ENCODE results near the gene LATS1. TPM values are rescaled to one million over a fixed set of nuclear protein-coding genes. Genes with fewer than 3 reads are reported as not detected.
A peak's percentile ranks its signal among the peaks of the same experiment; 100 is the strongest.

Gene LATS1
- total RNA-seq (2022): 20.0 and 20.7 TPM in 2 replicates
- percentile 74 among the genes with signal in this experiment for Bru-seq, nascent RNA
- percentile 77 among the genes with signal in this experiment for BruChase-seq, experiment 1, labeled RNA remaining after a 6-hour chase
- percentile 82 among the genes with signal in this experiment for BruChase-seq, experiment 2, labeled RNA remaining after a 2-hour chase
- long read RNA-seq, full-length matches to known transcripts: 3 of 4 reads
- long read RNA-seq, partial matches to known transcripts: 0 of 4 reads
- long read RNA-seq, other reads (novel, unspliced or antisense): 1 of 4 reads

DNA sequence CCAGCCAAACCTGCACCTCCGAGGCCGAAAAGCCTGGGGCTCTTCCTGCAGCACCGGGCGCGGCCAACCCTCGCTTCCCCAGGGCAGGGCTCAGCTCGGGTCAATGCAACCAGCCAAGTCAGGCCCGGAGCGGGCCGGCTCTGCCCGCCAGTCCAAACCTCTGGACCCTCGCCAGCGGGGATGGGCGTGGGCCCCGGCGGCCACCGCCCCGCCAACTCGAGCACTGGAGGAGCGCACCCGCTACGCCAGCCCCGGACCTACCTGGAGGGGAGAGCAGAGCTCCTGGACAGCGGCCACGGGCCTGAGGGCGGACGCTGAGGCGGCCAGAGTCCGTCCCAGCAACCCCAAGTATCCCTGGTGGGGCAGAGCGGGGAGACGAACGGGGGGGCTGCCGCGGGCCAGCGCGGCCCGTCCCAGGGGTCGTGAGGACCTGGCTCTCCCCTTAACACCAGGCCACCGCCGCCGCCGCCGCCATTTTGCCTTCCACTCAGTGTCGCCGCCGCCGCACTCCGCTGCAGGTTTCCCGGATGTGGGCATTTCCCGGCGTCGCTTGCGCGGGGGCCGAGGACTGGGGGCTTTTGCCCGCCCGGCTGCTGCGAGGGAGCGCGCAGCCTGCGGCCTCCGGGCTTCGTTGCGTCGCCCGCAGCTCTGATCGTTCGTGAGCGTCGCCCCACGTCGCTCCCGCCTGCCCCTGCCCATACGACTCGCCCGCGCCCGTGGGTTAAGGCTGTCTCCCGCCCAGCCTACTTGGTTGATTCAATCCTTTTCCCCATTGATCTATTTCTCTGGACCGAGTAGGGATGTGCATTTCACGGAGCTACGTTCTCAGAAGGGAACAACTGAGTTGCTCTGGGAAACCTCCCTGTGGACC, at the start of gene LATS1:
LATS1 (minus strand) TSS at position 514 of the 871 bp plus-strand sequence. CDS start 15,975 bp downstream, outside the sequence.
- H3K36me3 Mint-ChIP-seq (ENCODE audit: insufficient read depth, unreplicated experiment): peaks cover 17% of the 10 kb centered on the region
- peak within 1 kb of the TSS; percentile 95 for H3K4me3 Mint-ChIP-seq (ENCODE audit: low read depth, unreplicated experiment)
- BruUV-seq (replicated peaks): no TSS peak
- CTCF ChIA-PET: interaction anchor here (0.7 kb wide), 1 partner anchor 113 kb away, joined by 3 read pairs; no protein-coding TSS in a partner anchor
- no peaks in the 10 kb centered on the region for H3K9me3 Mint-ChIP-seq (ENCODE audit: low read depth, unreplicated experiment)
- TF ChIP-seq, protein P1, sequence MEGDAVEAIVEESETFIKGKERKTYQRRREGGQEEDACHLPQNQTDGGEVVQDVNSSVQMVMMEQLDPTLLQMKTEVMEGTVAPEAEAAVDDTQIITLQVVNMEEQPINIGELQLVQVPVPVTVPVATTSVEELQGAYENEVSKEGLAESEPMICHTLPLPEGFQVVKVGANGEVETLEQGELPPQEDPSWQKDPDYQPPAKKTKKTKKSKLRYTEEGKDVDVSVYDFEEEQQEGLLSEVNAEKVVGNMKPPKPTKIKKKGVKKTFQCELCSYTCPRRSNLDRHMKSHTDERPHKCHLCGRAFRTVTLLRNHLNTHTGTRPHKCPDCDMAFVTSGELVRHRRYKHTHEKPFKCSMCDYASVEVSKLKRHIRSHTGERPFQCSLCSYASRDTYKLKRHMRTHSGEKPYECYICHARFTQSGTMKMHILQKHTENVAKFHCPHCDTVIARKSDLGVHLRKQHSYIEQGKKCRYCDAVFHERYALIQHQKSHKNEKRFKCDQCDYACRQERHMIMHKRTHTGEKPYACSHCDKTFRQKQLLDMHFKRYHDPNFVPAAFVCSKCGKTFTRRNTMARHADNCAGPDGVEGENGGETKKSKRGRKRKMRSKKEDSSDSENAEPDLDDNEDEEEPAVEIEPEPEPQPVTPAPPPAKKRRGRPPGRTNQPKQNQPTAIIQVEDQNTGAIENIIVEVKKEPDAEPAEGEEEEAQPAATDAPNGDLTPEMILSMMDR (IDR thresholded peaks at IDR 0.05; ENCODE audit: unreplicated experiment): no peak
- H3K27ac Mint-ChIP-seq (ENCODE audit: unreplicated experiment): peak within 1 kb of the TSS; percentile 86
- no peaks in the 10 kb centered on the region for H3K27me3 Mint-ChIP-seq (ENCODE audit: unreplicated experiment)
- intact Hi-C loops (cut with micrococcal nuclease; ENCODE audit: unreplicated experiment): no loop called here
- peak; percentile 84 for DNase-seq
- H3K4me1 Mint-ChIP-seq (ENCODE audit: low read depth, unreplicated experiment): no peaks in the 10 kb centered on the region

DNA sequence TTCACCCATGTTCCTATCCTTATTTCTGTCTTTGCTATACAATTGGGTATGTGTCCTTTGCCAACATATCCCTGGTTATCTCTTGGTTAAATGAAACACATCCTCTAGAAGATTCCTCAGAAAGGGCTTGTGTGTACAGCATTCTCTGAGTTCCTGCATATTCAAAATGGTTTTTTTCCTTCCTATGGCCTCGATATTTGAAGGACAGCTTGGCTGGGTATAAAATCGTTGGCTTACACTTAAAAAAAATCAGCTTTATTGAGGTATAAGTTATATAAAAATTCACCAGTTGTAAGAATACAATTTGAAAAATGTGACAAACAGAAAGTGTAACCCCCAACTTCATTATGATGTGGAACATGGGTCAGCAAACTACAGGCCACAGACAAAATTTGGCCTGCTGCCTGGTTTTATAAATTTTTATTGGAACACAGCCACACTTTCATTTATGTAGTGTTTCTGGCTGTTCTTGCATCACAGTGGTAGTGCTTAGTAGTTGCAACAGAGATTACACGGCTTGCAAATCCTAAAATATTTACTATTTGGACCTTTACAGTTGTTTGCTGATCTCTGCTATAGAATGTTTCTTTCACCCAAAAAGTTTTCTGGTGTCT, 48.4 kb upstream of the LATS1 start:
- intact Hi-C loops (cut with micrococcal nuclease; ENCODE audit: unreplicated experiment): no loop called here
- TF ChIP-seq, protein P1 (IDR thresholded peaks at IDR 0.05; ENCODE audit: unreplicated experiment): no peak
- CTCF ChIA-PET: no interaction called here

GRCh38 chr6:149763866-149764265, 46.0 kb upstream of the LATS1 start:
- CTCF ChIA-PET: interaction anchor here (0.6 kb wide), 1 partner anchor 80 kb away, joined by 3 read pairs; no protein-coding TSS in a partner anchor
- TF ChIP-seq, protein P1 (IDR thresholded peaks at IDR 0.05; ENCODE audit: unreplicated experiment): no peak
- H3K27ac Mint-ChIP-seq (ENCODE audit: unreplicated experiment): no peak overlapping the region
- H3K4me1 Mint-ChIP-seq (ENCODE audit: low read depth, unreplicated experiment): peaks cover 9% of the 10 kb centered on the region
- H3K4me3 Mint-ChIP-seq (ENCODE audit: low read depth, unreplicated experiment): no peak overlapping the region
- no peaks in the 10 kb centered on the region for H3K27me3 Mint-ChIP-seq (ENCODE audit: unreplicated experiment)
- no peak for DNase-seq
- H3K36me3 Mint-ChIP-seq (ENCODE audit: insufficient read depth, unreplicated experiment): peaks cover 13% of the 10 kb centered on the region
- BruUV-seq (replicated peaks): no TSS peak
- H3K9me3 Mint-ChIP-seq (ENCODE audit: low read depth, unreplicated experiment): peaks cover 6% of the 10 kb centered on the region
- intact Hi-C loops (cut with micrococcal nuclease; ENCODE audit: unreplicated experiment): no loop called here

More for the DNA sequence above, 48.4 kb upstream of the LATS1 start:
- no TSS peak for BruUV-seq (replicated peaks)
- Mint-ChIP-seq H3K27me3 (ENCODE audit: unreplicated experiment) (no peaks in the 10 kb centered on the region), H3K4me3 (ENCODE audit: low read depth, unreplicated experiment) (no peak overlapping the region), H3K36me3 (ENCODE audit: insufficient read depth, unreplicated experiment) (peaks cover 20% of the 10 kb centered on the region), H3K27ac (ENCODE audit: unreplicated experiment) (peak overlapping the region; percentile 61), H3K9me3 (ENCODE audit: low read depth, unreplicated experiment) (peaks cover 6% of the 10 kb centered on the region), H3K4me1 (ENCODE audit: low read depth, unreplicated experiment) (peaks cover 9% of the 10 kb centered on the region)
- no peak for DNase-seq

DNA sequence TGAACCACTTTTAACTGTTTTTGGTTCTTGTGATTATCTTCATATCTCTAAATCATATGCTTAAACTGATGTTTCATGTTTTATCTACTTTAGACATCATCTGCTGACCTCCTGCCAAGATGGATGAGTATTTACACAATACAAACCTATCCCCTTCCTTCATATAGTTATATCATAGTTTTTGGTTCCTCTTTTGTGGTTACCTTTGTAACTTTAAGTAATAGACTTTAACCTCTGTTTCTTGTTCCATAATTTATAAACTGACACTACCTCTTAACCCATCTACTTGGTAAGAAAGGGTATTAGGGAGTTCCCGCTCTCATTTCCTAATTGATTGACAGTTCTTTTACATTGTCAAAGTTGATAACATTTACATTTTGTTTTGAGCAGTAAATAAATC, 43.5 kb upstream of the LATS1 start:
- intact Hi-C loops (cut with micrococcal nuclease; ENCODE audit: unreplicated experiment): no loop called here
- no peak for DNase-seq
- no TSS peak for BruUV-seq (replicated peaks)
- Mint-ChIP-seq H3K4me1 (ENCODE audit: low read depth, unreplicated experiment) (no peaks in the 10 kb centered on the region), H3K27me3 (ENCODE audit: unreplicated experiment) (no peaks in the 10 kb centered on the region), H3K27ac (ENCODE audit: unreplicated experiment) (no peak overlapping the region), H3K9me3 (ENCODE audit: low read depth, unreplicated experiment) (peaks cover 3% of the 10 kb centered on the region), H3K4me3 (ENCODE audit: low read depth, unreplicated experiment) (no peak overlapping the region), H3K36me3 (ENCODE audit: insufficient read depth, unreplicated experiment) (peaks cover 5% of the 10 kb centered on the region)
- TF ChIP-seq, protein P1 (IDR thresholded peaks at IDR 0.05; ENCODE audit: unreplicated experiment): no peak
- CTCF ChIA-PET: no interaction called here
